HepG2 (cell line): ENCODE data around the gene NPW. TPM values are rescaled to one million over a fixed set of nuclear protein-coding genes. Genes with fewer than 3 reads are reported as not detected.
A peak's percentile ranks its signal among the peaks of the same experiment; 100 is the strongest.

Source experiments
- AHR ChIP-seq: IDR thresholded peaks from 2 replicates; pipeline ENCODE4 v1.6.1; 2018; ENCODE audit warnings: missing genetic modification reagents, missing compliant biosample characterization
- CBX5 ChIP-seq: sonication (generic); formaldehyde crosslinking; IDR thresholded peaks from 2 replicates; pipeline ENCODE4 v1.4.0; 2020; ENCODE audit warnings: missing genetic modification reagents, borderline replicate concordance
- CEBPG ChIP-seq: IDR thresholded peaks from 2 replicates; pipeline ENCODE4 v1.6.1; 2016
- KDM5A ChIP-seq: fragments of 200-600 bp; sonication (generic); IDR thresholded peaks from 2 replicates; pipeline ENCODE4 v1.7.0; 2018; ENCODE audit warnings: antibody characterized with exemption, mild to moderate bottlenecking, low read length, borderline replicate concordance
- LCORL ChIP-seq, 2 experiments: fragments of 450-650 bp in 1 of 2; sonication (generic) in 1 of 2; formaldehyde crosslinking in 1 of 2; IDR thresholded peaks; 2 replicates each; pipeline versions ENCODE4 v1.5.0 to v1.6.1; 2017 to 2020; ENCODE audit warnings: antibody characterized with exemption in 1 of 2, missing genetic modification reagents in 1 of 2
- NR2F1 ChIP-seq, 2 experiments: fragments of 450-650 bp in 1 of 2; formaldehyde crosslinking in 1 of 2; IDR thresholded peaks; 2 replicates each; pipeline versions ENCODE4 v1.5.0 to v1.6.1; 2016 to 2020; ENCODE audit warnings: mild to moderate bottlenecking in 1 of 2, missing compliant biosample characterization in 1 of 2, missing genetic modification reagents in 1 of 2, moderate library complexity in 1 of 2
- NR2F6 ChIP-seq, 2 experiments: IDR thresholded peaks; 2 replicates each; pipeline ENCODE4 v1.6.1; 2016; ENCODE audit warnings: antibody characterized with exemption in 1 of 2, mild to moderate bottlenecking in 1 of 2
- NR3C1 ChIP-seq: sonication (generic); formaldehyde crosslinking; IDR thresholded peaks from 2 replicates; pipeline ENCODE4 v1.4.0; 2020; ENCODE audit warnings: missing genetic modification reagents
- PITX1 ChIP-seq: sonication (generic); formaldehyde crosslinking; IDR thresholded peaks from 2 replicates; pipeline ENCODE4 v1.5.1; 2020; ENCODE audit warnings: mild to moderate bottlenecking, missing genetic modification reagents
- POGZ ChIP-seq: sonication (generic); formaldehyde crosslinking; IDR thresholded peaks from 2 replicates; pipeline ENCODE4 v1.4.0; 2020; ENCODE audit warnings: mild to moderate bottlenecking, missing genetic modification reagents
- RAD21 ChIP-seq: fragments of 450-650 bp; formaldehyde crosslinking; IDR thresholded peaks from 2 replicates; pipeline ENCODE4 v1.5.0; 2020; ENCODE audit warnings: mild to moderate bottlenecking
- SAFB2 ChIP-seq: sonication (generic); formaldehyde crosslinking; IDR thresholded peaks from 2 replicates; pipeline ENCODE4 v1.5.1; 2020; ENCODE audit warnings: missing genetic modification reagents, low read depth, mild to moderate bottlenecking, borderline replicate concordance
- ZC3H13 ChIP-seq: sonication (generic); formaldehyde crosslinking; IDR thresholded peaks from 2 replicates; pipeline ENCODE4 v1.8.1; 2023; ENCODE audit warnings: mild to moderate bottlenecking, missing genetic modification reagents, moderate library complexity
- ZFP36L2 ChIP-seq: sonication (generic); formaldehyde crosslinking; IDR thresholded peaks from 2 replicates; pipeline ENCODE4 v1.4.0; 2020; ENCODE audit warnings: missing genetic modification reagents
- ZNF121 ChIP-seq: sonication (generic); formaldehyde crosslinking; IDR thresholded peaks from 2 replicates; pipeline ENCODE4 v1.5.0; 2020; ENCODE audit warnings: mild to moderate bottlenecking, missing genetic modification reagents
- ZNF143 ChIP-seq: sonication (generic); formaldehyde crosslinking; IDR thresholded peaks from 2 replicates; pipeline ENCODE4 v1.4.0; 2020; ENCODE audit warnings: missing genetic modification reagents
- ZNF335 ChIP-seq: sonication (generic); formaldehyde crosslinking; IDR thresholded peaks from 2 replicates; pipeline ENCODE4 v1.4.0; 2020; ENCODE audit warnings: missing genetic modification reagents
- ZNF460 ChIP-seq: sonication (generic); formaldehyde crosslinking; IDR thresholded peaks from 2 replicates; pipeline ENCODE4 v1.5.1; 2020; ENCODE audit warnings: missing genetic modification reagents, mild to moderate bottlenecking, borderline replicate concordance
- ZNF510 ChIP-seq: sonication (generic); formaldehyde crosslinking; IDR thresholded peaks from 2 replicates; pipeline ENCODE4 v1.4.0; 2020; ENCODE audit warnings: low read depth, mild to moderate bottlenecking, missing genetic modification reagents
- ZNF672 ChIP-seq: sonication (generic); formaldehyde crosslinking; IDR thresholded peaks from 2 replicates; pipeline ENCODE4 v1.8.1; 2022; ENCODE audit warnings: missing genetic modification reagents
- ZNF703 ChIP-seq: sonication (generic); formaldehyde crosslinking; IDR thresholded peaks from 2 replicates; pipeline ENCODE4 v1.5.1; 2020; ENCODE audit warnings: missing genetic modification reagents, mild to moderate bottlenecking, moderate library complexity, borderline replicate concordance
- ZNF781 ChIP-seq: sonication (generic); formaldehyde crosslinking; IDR thresholded peaks from 2 replicates; pipeline ENCODE4 v1.5.1; 2020; ENCODE audit warnings: borderline replicate concordance, mild to moderate bottlenecking, missing genetic modification reagents; ENCODE audit errors: not compliant biosample characterization
- polyA plus RNA-seq, 8 experiments: library from polyadenylated mRNA; depleted of rRNA in 3 of 8; stranded (reverse) in 7 of 8; unstranded in 1 of 8; fragments of >200 nt; fragmentation: Illumina TruSeq in 4 of 8; extraction: Trizol in 4 of 8; gene quantifications; 2 replicates each; pipeline versions ENCODE4 v1.2.1 to v1.2.3, GENCODE V29; 2011 to 2016; ENCODE audit warnings: low read depth in 4 of 8, missing spikeins in 1 of 8, mixed read lengths in 1 of 8; ENCODE audit not compliant: insufficient read depth in 1 of 8
- total RNA-seq, 5 experiments: library from RNA; depleted of rRNA; stranded (reverse); fragments of >200 nt; fragmentation: Illumina TruSeq; extraction: Trizol; gene quantifications; 2 replicates each; pipeline ENCODE4 v1.2.3, GENCODE V29; 2016; ENCODE audit warnings: low read depth in 1 of 5
- TF ChIP-seq, protein P1 (sequence below): IDR thresholded peaks from 2 replicates; pipeline ENCODE4 v1.4.0; 2020; ENCODE audit warnings: mild to moderate bottlenecking, missing genetic modification reagents
- TF ChIP-seq, protein P2 (sequence below): conservative IDR thresholded peaks from 2 replicates; pipeline ENCODE4 v1.6.1; 2018; ENCODE audit warnings: missing genetic modification reagents

The NPW gene
- total and polyA plus RNA-seq, 2 of the 13 experiments (the other 11 are each of a cell fraction or from before 2014, with no cell fraction given): 0.24 to 0.97 TPM

DNA sequence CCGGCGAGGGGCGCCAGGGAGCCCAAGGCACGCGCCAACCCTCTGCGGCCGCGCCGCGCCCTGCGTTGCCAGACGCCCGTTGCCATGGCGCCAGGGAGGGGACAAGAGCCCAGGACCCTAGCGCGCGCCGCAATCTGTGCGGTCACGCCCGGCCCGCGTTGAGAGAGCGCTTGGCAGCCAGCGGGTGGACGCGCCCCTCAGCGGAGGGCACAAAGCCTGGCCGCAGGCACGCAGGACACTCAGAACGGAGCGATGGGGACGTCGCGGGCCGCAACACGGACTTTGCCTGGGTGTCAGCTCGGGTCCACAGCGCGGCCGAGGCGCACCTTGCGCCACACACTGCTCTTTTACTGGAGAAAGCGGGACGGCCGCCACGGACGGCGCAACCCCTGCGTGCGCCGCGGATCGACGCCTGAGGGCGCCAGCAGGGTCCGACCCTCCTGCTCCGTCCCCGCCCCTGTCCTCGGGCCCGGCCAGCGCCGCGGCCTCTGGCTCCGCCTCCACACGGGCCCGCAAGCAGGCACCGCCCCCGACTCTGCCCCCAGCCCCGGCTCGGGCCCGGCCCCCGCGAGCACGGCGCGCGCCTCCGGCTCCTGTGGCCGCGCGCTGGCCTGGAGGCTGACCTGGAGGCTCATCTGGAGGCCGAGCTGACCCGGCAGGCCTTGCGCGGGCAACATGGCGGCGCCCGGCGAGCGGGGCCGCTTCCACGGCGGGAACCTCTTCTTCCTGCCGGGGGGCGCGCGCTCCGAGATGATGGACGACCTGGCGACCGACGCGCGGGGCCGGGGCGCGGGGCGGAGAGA lies 35.8 kb upstream of the NPW start, which contains the start of gene GFER (continued):
- peak; percentile 57 for TF ChIP-seq PITX1 (CRISPR knock-in tag)
- TF ChIP-seq RAD21: 0 out of 2 replicates have a peak, but pooled peaks have one; percentile 16
- 0 out of 2 replicates have a peak, but pooled peaks have one; percentile 14 for TF ChIP-seq ZC3H13
- TF ChIP-seq ZNF143 (CRISPR knock-in tag): peak; percentile 90
- TF ChIP-seq KDM5A: peak; percentile 74
- TF ChIP-seq POGZ: peak; percentile 25; the same call in 1 of the 2 replicates
- TF ChIP-seq ZNF510: no peak; the same call in 1 of the 2 replicates
- peak; percentile 100 for TF ChIP-seq NR2F1 (CRISPR knock-in tag; IDR thresholded peaks at IDR 0.05)
- TF ChIP-seq SAFB2 (CRISPR knock-in tag): peak; percentile 69; the same call in 1 of the 2 replicates
- no peak; the same call in 1 of the 2 replicates for TF ChIP-seq CBX5 (CRISPR knock-in tag)
- 0 out of 2 replicates have a peak, but pooled peaks have one; percentile 6 for TF ChIP-seq ZNF121
- TF ChIP-seq AHR: peak; percentile 12; the same call in 1 of the 2 replicates
- TF ChIP-seq, protein P1, sequence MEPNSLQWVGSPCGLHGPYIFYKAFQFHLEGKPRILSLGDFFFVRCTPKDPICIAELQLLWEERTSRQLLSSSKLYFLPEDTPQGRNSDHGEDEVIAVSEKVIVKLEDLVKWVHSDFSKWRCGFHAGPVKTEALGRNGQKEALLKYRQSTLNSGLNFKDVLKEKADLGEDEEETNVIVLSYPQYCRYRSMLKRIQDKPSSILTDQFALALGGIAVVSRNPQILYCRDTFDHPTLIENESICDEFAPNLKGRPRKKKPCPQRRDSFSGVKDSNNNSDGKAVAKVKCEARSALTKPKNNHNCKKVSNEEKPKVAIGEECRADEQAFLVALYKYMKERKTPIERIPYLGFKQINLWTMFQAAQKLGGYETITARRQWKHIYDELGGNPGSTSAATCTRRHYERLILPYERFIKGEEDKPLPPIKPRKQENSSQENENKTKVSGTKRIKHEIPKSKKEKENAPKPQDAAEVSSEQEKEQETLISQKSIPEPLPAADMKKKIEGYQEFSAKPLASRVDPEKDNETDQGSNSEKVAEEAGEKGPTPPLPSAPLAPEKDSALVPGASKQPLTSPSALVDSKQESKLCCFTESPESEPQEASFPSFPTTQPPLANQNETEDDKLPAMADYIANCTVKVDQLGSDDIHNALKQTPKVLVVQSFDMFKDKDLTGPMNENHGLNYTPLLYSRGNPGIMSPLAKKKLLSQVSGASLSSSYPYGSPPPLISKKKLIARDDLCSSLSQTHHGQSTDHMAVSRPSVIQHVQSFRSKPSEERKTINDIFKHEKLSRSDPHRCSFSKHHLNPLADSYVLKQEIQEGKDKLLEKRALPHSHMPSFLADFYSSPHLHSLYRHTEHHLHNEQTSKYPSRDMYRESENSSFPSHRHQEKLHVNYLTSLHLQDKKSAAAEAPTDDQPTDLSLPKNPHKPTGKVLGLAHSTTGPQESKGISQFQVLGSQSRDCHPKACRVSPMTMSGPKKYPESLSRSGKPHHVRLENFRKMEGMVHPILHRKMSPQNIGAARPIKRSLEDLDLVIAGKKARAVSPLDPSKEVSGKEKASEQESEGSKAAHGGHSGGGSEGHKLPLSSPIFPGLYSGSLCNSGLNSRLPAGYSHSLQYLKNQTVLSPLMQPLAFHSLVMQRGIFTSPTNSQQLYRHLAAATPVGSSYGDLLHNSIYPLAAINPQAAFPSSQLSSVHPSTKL: peak; percentile 9; the same call in 1 of the 2 replicates
- no peak for TF ChIP-seq ZNF335 (CRISPR knock-in tag)
- no peak for TF ChIP-seq ZNF781 (CRISPR knock-in tag)
- no peak for TF ChIP-seq NR3C1 (CRISPR knock-in tag)
- TF ChIP-seq, protein P2, sequence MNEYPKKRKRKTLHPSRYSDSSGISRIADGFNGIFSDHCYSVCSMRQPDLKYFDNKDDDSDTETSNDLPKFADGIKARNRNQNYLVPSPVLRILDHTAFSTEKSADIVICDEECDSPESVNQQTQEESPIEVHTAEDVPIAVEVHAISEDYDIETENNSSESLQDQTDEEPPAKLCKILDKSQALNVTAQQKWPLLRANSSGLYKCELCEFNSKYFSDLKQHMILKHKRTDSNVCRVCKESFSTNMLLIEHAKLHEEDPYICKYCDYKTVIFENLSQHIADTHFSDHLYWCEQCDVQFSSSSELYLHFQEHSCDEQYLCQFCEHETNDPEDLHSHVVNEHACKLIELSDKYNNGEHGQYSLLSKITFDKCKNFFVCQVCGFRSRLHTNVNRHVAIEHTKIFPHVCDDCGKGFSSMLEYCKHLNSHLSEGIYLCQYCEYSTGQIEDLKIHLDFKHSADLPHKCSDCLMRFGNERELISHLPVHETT (CRISPR knock-in tag): 0 out of 2 replicates have a peak, but pooled peaks have one; percentile 75
- 0 out of 2 replicates have a peak, but pooled peaks have one; percentile 61 for TF ChIP-seq ZNF672 (CRISPR knock-in tag)
- peak; percentile 95 for TF ChIP-seq NR2F6 (IDR thresholded peaks at IDR 0.05)
- peak; percentile 100 for TF ChIP-seq NR2F6 (CRISPR knock-in tag; IDR thresholded peaks at IDR 0.05)
- no peak for TF ChIP-seq LCORL (IDR thresholded peaks at IDR 0.05)
- TF ChIP-seq LCORL (CRISPR knock-in tag; IDR thresholded peaks at IDR 0.05): peak; percentile 90
- no peak for TF ChIP-seq ZFP36L2
- 0 out of 2 replicates have a peak, but pooled peaks have one; percentile 27 for TF ChIP-seq ZNF460 (CRISPR knock-in tag)
- peak; percentile 4; the same call in 1 of the 2 replicates for TF ChIP-seq CEBPG
- TF ChIP-seq ZNF703 (CRISPR knock-in tag): no peak; the same call in 1 of the 2 replicates
